ENCODE results near the gene FCN1. TPM values are rescaled to one million over a fixed set of nuclear protein-coding genes. Genes with fewer than 3 reads are reported as not detected.

Gene FCN1
- total RNA-seq, 1 donor from 2014 or later = not detected

GRCh38 chr9:134875371-134875770 is 42.3 kb downstream of the FCN1 start:
- Mint-ChIP-seq H3K4me3 (no peak overlapping the region), H3K9me3 (peaks cover 6% of the 10 kb centered on the region), H3K27me3 (ENCODE audit: low read depth) (peaks cover 47% of the 10 kb centered on the region), H3K27ac (no peak overlapping the region), H3K36me3 (no peaks in the 10 kb centered on the region), H3K4me1 (no peaks in the 10 kb centered on the region)
- DNase-seq (ENCODE audit: low spot score in 2 of 2, unreplicated experiment in 2 of 2) = no peak
- TF ChIP-seq CTCF (IDR thresholded peaks at IDR 0.05; ENCODE audit: unreplicated experiment) = no peak

- Mint-ChIP-seq H3K27ac (no peak overlapping the region), H3K9me3 (peaks cover 6% of the 10 kb centered on the region), H3K4me3 (no peak overlapping the region), H3K36me3 (no peaks in the 10 kb centered on the region), H3K27me3 (ENCODE audit: low read depth) (peaks cover 40% of the 10 kb centered on the region), H3K4me1 (no peaks in the 10 kb centered on the region)
- DNase-seq (ENCODE audit: low spot score in 2 of 2, unreplicated experiment in 2 of 2) = no peak
- TF ChIP-seq CTCF (IDR thresholded peaks at IDR 0.05; ENCODE audit: unreplicated experiment) = no peak
These were observed 45.1 kb downstream of the FCN1 start for GRCh38 chr9:134872482-134873231.

- TF ChIP-seq CTCF (IDR thresholded peaks at IDR 0.05; ENCODE audit: unreplicated experiment) = no peak
- Mint-ChIP-seq H3K27ac (no peak overlapping the region), H3K27me3 (ENCODE audit: low read depth) (peaks cover 31% of the 10 kb centered on the region), H3K4me3 (no peak overlapping the region), H3K4me1 (no peaks in the 10 kb centered on the region), H3K36me3 (no peaks in the 10 kb centered on the region), H3K9me3 (peaks cover 6% of the 10 kb centered on the region)
- no peak for DNase-seq (ENCODE audit: low spot score in 2 of 2, unreplicated experiment in 2 of 2)
These were observed 45.9 kb downstream of the FCN1 start for GRCh38 chr9:134871697-134872340.

GRCh38 chr9:134870746-134871662 is 46.7 kb downstream of the FCN1 start:
- Mint-ChIP-seq H3K4me3 (no peak overlapping the region), H3K27me3 (ENCODE audit: low read depth) (peaks cover 28% of the 10 kb centered on the region), H3K36me3 (no peaks in the 10 kb centered on the region), H3K9me3 (peaks cover 6% of the 10 kb centered on the region), H3K4me1 (no peaks in the 10 kb centered on the region), H3K27ac (no peak overlapping the region)
- no peak for TF ChIP-seq CTCF (IDR thresholded peaks at IDR 0.05; ENCODE audit: unreplicated experiment)
- DNase-seq (ENCODE audit: low spot score in 2 of 2, unreplicated experiment in 2 of 2) = no peak

- H3K4me3 Mint-ChIP-seq = no peak overlapping the region
- no peak overlapping the region for H3K27ac Mint-ChIP-seq
- DNase-seq (ENCODE audit: low spot score in 2 of 2, unreplicated experiment in 2 of 2) = no peak
- H3K27me3 Mint-ChIP-seq (ENCODE audit: low read depth) = peaks cover 23% of the 10 kb centered on the region
- no peaks in the 10 kb centered on the region for H3K36me3 Mint-ChIP-seq
- TF ChIP-seq CTCF (IDR thresholded peaks at IDR 0.05; ENCODE audit: unreplicated experiment) = no peak
- H3K4me1 Mint-ChIP-seq = no peaks in the 10 kb centered on the region
- H3K9me3 Mint-ChIP-seq = peaks cover 6% of the 10 kb centered on the region
These were observed 47.4 kb downstream of the FCN1 start for GRCh38 chr9:134870301-134870694.
